Smooth muscle cell (in vitro differentiated cells): ENCODE results near the gene KCTD16. TPM values are rescaled to one million over a fixed set of nuclear protein-coding genes. Genes with fewer than 3 reads are reported as not detected.

Experiments used
- DNase-seq: peaks from one replicate; lab custom pipeline; 2025; ENCODE audit not compliant: unreplicated experiment; lab: John Stamatoyannopoulos, UW
- H2AFZ ChIP-seq: fragments of 200-600 bp; sonication (generic); 2 replicates; pipeline ENCODE4 v1.6.0; 2016; ENCODE audit warnings: antibody characterized with exemption, low read depth, mild to moderate bottlenecking
- H3F3A ChIP-seq: fragments of 200-600 bp; sonication (generic); 2 replicates; pipeline ENCODE4 v1.6.0; 2017; ENCODE audit warnings: antibody characterized with exemption, low read depth
- H3K27ac ChIP-seq: fragments of 200-600 bp; sonication (generic); 2 replicates; pipeline ENCODE4 v1.5.1; 2016; ENCODE audit warnings: low read depth, mild to moderate bottlenecking
- H3K27me3 ChIP-seq: fragments of 200-600 bp; sonication (generic); 2 replicates; pipeline ENCODE4 v1.6.1; 2016; ENCODE audit warnings: low read depth, mild to moderate bottlenecking
- H3K36me3 ChIP-seq: fragments of 200-600 bp; sonication (generic); 2 replicates; pipeline ENCODE4 v1.5.1; 2016; ENCODE audit warnings: low read depth
- H3K4me1 ChIP-seq: fragments of 200-600 bp; sonication (generic); 2 replicates; pipeline ENCODE4 v1.5.1; 2016; ENCODE audit warnings: low read depth
- H3K4me2 ChIP-seq: fragments of 200-600 bp; sonication (generic); 2 replicates; pipeline ENCODE4 v1.6.0; 2016; ENCODE audit warnings: mild to moderate bottlenecking
- H3K4me3 ChIP-seq: fragments of 200-600 bp; sonication (generic); 2 replicates; pipeline ENCODE4 v1.5.1; 2016; ENCODE audit warnings: mild to moderate bottlenecking
- H3K79me2 ChIP-seq: fragments of 200-600 bp; sonication (generic); 2 replicates; pipeline ENCODE4 v1.6.0; 2016; ENCODE audit warnings: low read depth, mild to moderate bottlenecking
- H3K9ac ChIP-seq: fragments of 200-600 bp; sonication (generic); 2 replicates; pipeline ENCODE4 v1.6.0; 2016; ENCODE audit warnings: low read depth
- H3K9me3 ChIP-seq: fragments of 200-600 bp; sonication (generic); replicated peaks from 2 replicates; pipeline ENCODE4 v1.5.1; 2016; ENCODE audit warnings: low read depth
- H4K20me1 ChIP-seq: fragments of 200-600 bp; sonication (generic); 2 replicates; pipeline ENCODE4 v1.6.0; 2016; ENCODE audit warnings: low read depth
- CTCF ChIP-seq: fragments of 200-600 bp; sonication (generic); IDR thresholded peaks from 2 replicates; pipeline ENCODE4 v1.5.1; 2017; ENCODE audit warnings: borderline replicate concordance, mild to moderate bottlenecking, antibody characterized with exemption; ENCODE audit not compliant: insufficient read depth, poor library complexity, severe bottlenecking
- WGBS: methylation state at CpG from one replicate; pipeline ENCODE4 v1.1.7; 2016; ENCODE audit warnings: low lambda C conversion rate; 5-methylcytosine and 5-hydroxymethylcytosine counted together
- polyA plus RNA-seq: library from polyadenylated mRNA; unstranded; fragments of >200 nt; fragmentation: Nextera tagmentation; extraction: Ambion mirVana; gene quantifications from 2 replicates; pipeline ENCODE4 v1.2.1, GENCODE V29; 2016
- total RNA-seq: library from RNA; depleted of rRNA; stranded (reverse); fragments of >200 nt; gene quantifications from 2 replicates; pipeline ENCODE4 v1.2.3, GENCODE V29; 2014

The KCTD16 gene
- total and polyA plus RNA-seq, 2 experiments from 2014 or later: 1.6 to 11.1 TPM

GRCh38 chr5:144328494-144328893 is 157.8 kb downstream of the KCTD16 start:
- no peaks in the 10 kb centered on the region for H3K27me3 ChIP-seq
- H3K4me1 ChIP-seq: no peaks in the 10 kb centered on the region
- H3K9me3 ChIP-seq: no peaks in the 10 kb centered on the region
- H3K4me2 ChIP-seq: no peak overlapping the region
- no peak for DNase-seq
- H3K79me2 ChIP-seq: peaks cover 4% of the 10 kb centered on the region
- H3K36me3 ChIP-seq: no peaks in the 10 kb centered on the region
- no peak overlapping the region for H3K9ac ChIP-seq
- no peak overlapping the region for H3K27ac ChIP-seq
- H3F3A ChIP-seq: no peaks in the 10 kb centered on the region
- TF ChIP-seq CTCF: no peak
- H2AFZ ChIP-seq: no peak overlapping the region
- H3K4me3 ChIP-seq: no peak overlapping the region
- peaks cover 32% of the 10 kb centered on the region for H4K20me1 ChIP-seq
- 86% methylated on average over 2 of the region's 2 CpGs for WGBS

GRCh38 chr5:144328980-144329379 is 158.3 kb downstream of the KCTD16 start:
- Histone ChIP-seq H3K9me3 (no peaks in the 10 kb centered on the region), H2AFZ (no peak overlapping the region), H3K4me1 (no peaks in the 10 kb centered on the region), H3K79me2 (peaks cover 4% of the 10 kb centered on the region), H4K20me1 (peaks cover 28% of the 10 kb centered on the region), H3F3A (no peaks in the 10 kb centered on the region), H3K4me2 (no peak overlapping the region), H3K27ac (no peak overlapping the region), H3K4me3 (no peak overlapping the region), H3K9ac (no peak overlapping the region), H3K36me3 (no peaks in the 10 kb centered on the region), H3K27me3 (no peaks in the 10 kb centered on the region)
- TF ChIP-seq CTCF: no peak
- DNase-seq: no peak

GRCh38 chr5:144329681-144330080 is 159.0 kb downstream of the KCTD16 start:
- no peak overlapping the region for H3K9ac ChIP-seq
- no peak overlapping the region for H2AFZ ChIP-seq
- no peaks in the 10 kb centered on the region for H3K27me3 ChIP-seq
- no peaks in the 10 kb centered on the region for H3K4me1 ChIP-seq
- no peak overlapping the region for H3K4me2 ChIP-seq
- no peak overlapping the region for H3K27ac ChIP-seq
- H3K9me3 ChIP-seq: no peaks in the 10 kb centered on the region
- H3K4me3 ChIP-seq: no peak overlapping the region
- H4K20me1 ChIP-seq: peaks cover 25% of the 10 kb centered on the region
- peaks cover 4% of the 10 kb centered on the region for H3K79me2 ChIP-seq
- no peaks in the 10 kb centered on the region for H3F3A ChIP-seq
- TF ChIP-seq CTCF: no peak
- H3K36me3 ChIP-seq: no peaks in the 10 kb centered on the region
- DNase-seq: no peak

GRCh38 chr5:144331361-144331760 is 160.7 kb downstream of the KCTD16 start:
- Histone ChIP-seq H3K36me3 (no peaks in the 10 kb centered on the region), H4K20me1 (peaks cover 36% of the 10 kb centered on the region), H3K4me1 (no peaks in the 10 kb centered on the region), H3K4me2 (no peak overlapping the region), H2AFZ (no peak overlapping the region), H3F3A (no peaks in the 10 kb centered on the region), H3K27me3 (no peaks in the 10 kb centered on the region), H3K9me3 (no peaks in the 10 kb centered on the region), H3K9ac (no peak overlapping the region), H3K27ac (no peak overlapping the region), H3K79me2 (peaks cover 4% of the 10 kb centered on the region), H3K4me3 (no peak overlapping the region)
- no peak for TF ChIP-seq CTCF
- DNase-seq: no peak
